IPS-NIHi7 (cell line): ENCODE measurements around the gene PHACTR2.
"Not testable (repeated sequence)": the region's sequence is repeated elsewhere in the genome, so short reads cannot be mapped to it uniquely, and the experiment has no call there.

Experiments used
- DNase-seq: peaks from one replicate; pipeline ENCODE4 v3.0.0; 2012; ENCODE audit warnings: mixed read lengths; ENCODE audit errors: extremely low spot score

The PHACTR2 gene

DNA sequence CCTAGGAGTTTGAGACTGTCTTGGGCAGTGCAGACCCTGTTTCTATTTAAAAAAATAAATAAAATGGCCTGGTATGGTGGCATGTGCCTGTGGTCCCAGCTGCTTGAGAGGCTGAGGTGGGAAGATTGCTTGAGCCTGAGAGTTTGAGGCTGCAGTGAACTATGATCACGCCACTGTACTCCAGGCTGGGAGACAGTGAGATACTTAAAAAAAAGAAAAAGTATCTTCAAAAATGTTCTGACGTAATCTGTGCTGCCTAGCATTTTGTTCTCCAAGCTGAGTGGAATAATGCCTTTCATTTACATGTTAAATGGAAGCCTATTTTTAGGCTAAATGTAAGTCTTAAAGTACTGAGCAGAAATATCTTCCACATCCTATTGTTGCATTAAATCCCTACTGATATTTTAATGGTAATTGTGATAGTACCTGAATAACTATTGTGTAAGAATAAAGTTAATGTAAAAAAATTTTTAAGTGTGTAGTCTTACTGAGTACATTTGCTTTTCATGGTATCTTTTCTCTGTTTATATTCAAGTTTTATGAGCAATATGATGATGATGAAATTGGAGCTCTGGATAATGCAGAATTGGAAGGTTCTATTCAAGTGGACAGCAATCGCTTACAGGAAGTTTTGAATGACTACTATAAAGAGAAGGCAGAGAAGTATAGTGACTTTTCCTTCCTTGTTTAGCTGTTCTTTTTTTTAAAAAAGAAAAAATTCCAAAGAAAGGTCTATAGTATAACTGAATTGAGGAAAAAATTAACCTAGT, 182.3 kb downstream of the PHACTR2 start:
- DNase-seq, result no peak

DNA sequence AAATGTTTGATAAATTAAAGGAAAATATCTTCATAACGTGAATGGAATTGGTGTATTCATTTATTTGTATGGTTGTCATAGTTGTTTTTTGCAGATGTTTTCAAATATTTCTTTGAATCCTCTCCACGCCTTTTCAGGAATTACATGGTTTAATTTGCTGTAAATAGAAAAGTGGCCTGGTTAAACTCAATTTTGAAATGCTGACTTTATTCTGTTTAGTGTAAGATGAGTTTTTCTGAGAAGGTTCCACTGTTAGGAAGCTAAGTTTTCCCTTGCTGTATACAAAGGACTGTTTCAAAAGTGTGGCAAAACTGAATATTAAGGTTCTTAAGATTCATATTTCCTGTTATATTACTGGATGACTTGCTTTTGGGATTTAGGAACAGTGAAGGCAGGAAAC, 186.0 kb downstream of the PHACTR2 start:
- no peak for DNase-seq

DNA sequence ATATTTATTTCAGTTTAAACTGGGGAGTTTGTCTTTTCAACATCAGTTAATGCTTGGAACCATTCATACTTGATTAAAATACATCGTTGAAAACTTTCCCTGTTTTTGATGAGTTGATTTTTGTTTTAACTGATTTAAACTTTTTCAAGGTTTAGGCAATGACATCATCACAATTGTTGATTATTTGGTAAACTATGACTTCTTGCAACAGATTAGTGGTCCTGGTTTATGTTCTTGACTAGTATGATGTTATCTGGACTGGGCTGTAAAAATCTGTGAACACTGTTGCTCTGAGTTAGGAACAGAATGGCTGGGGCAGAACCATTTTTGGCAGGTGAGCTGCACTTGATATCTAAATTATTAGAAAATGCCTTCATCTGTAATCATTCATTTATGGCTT, 186.5 kb downstream of the PHACTR2 start, which contains the start of gene ZC2HC1B:
ZC2HC1B (plus strand) TSS at position 241 of the 400 bp plus-strand sequence; CDS start at position 307, 66 bp downstream.
- no peak for DNase-seq

DNA sequence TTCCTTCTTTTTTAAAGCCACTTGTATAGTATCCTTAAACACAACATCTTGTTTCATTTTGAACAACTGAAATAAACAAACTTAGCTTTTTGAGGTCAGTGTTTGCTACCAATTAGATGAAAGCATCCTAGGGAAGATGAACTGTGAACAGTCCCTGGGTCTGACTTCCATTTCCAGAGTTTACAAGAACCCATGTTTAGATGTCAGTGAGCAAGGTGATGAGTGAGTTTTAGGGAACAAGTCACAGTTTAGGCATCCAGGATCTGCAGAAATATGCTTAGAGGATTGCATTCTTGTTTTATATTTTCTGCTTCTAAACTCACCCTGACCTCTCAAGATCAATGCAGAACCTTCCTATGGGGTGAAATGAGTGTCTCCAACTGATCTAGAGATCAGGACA, 189.5 kb downstream of the PHACTR2 start:
- no peak for DNase-seq

DNA sequence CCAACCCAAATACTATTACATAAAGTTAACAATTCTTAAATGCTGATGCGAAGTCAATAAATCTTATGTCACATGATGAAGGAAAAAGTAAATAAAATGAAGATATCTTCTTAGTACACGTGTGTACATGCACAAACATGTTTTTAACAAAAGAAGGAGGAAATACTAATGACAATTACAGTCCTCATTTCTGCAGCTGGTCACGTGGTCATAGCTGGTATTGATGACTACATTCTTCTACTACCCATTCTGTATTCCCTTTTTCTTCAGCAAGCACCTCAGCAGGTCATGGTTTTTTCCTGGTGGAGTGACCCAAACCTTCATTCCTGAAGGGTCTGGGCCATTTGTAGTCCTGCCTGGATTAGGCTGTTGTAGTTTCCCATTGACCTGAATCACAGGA, 191.0 kb downstream of the PHACTR2 start:
- DNase-seq, result not testable (repeated sequence)

DNA sequence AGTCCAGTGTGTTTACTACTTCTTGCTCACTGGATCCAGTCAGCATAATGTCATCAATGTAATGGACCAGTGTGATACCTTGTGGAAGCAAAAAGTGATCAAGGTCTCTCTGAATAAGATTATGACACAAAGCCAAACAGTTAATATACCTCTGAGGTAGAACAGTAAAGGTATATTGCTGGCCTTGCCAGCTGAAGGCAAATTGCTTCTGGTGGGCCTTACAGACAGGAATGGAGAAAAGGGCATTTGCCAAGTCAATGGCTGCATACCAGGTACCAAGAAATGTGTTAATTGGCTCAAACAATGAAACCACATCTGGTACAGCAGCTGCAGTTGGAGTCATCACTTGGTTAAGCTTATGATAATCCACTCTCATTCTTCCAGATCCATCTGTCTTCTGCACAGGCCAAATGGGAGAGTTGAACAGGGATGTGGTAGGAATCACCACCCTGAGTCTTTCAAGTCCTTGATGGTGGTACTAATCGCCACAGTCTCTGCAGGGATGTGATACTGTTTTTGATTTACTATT, 193.5 kb downstream of the PHACTR2 start:
- not testable (repeated sequence) for DNase-seq

DNA sequence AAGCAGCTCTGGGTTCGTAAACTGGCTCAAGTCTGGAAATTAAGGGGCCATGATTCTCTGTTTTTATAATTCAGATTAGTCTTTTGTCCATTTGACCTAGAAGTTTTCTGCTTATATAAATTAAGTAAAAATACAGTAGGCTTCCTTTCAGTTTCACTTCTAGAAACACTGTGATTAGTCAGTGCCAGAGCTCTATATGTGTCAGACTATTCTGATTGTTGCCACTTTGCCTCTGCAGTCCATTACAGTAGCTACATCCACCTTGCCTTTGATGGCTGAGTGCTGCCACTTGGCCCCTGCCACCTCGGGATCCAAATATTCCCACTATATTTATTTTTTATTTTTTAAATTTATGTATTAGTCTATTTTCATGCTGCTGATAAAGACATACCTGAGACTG, 194.4 kb downstream of the PHACTR2 start:
- no peak for DNase-seq

DNA sequence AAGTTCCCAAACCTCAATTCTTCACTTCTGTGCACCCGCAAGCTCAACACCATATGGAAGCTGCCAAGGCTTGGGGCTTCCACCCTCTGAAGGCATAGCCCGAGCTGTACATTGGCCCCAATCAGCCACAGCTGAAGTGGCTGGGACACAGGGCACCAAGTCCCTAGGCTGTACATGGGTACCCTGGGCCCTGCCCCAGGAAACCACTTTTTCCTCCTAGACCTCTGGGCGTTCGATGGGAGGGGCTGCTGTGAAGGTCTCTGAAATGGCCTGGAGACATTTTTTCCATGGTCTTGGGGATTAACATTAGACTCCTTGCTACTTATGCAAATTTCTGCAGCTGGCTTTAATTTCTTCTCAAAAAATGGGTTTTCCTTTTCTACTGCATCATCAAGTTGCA, 195.8 kb downstream of the PHACTR2 start:
- not testable (repeated sequence) for DNase-seq

DNA sequence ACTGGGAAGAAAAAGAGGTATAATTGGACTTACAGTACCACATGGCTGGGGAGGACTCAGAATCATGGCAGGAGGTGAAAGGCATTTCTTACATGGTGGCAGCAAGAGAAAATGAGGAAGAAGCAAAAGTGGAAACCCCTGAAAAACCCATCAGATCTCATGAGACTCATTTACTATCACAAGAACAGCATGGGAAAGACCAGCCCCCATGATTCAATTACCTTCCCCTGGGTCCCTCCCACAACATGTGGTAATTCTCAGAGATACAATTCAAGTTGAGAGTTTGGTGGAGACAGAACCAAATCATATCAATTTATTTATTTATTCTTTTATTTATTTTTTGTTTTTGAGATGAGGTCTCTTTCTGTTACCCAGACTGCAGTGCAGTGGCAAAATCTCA, 196.7 kb downstream of the PHACTR2 start:
- DNase-seq, result not testable (repeated sequence)

DNA sequence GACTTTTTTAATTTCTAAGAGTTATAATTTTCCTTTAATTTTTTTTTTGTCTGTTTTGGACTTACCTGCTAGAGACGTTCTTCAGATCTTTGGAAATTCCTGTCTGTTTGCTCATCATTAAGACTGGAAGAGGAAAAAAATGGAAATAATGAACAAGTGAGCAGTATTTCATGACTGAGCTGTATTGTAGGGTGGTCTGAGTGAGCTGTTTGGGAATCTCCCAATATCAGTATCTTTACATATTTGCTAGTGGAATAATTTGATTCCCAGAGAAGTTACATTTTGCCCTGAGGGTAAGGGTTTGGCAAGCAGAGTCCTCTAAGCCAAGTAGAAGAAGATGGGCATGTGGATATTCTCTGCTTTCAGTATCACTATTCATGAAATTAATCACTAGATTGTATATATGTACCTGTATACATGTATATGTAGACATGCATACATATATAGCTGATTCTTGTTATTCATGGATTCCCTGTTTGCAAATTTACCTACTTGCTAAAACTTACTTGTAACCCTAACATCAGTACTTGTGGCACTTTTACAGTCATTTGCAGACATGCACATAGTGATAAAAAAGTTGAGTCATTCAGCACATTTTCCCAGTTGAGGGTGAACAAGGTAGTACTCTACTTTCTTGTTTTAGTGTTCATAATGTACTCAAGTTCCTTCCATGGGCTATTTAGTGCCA, 200.0 kb downstream of the PHACTR2 start:
- no peak for DNase-seq

DNA sequence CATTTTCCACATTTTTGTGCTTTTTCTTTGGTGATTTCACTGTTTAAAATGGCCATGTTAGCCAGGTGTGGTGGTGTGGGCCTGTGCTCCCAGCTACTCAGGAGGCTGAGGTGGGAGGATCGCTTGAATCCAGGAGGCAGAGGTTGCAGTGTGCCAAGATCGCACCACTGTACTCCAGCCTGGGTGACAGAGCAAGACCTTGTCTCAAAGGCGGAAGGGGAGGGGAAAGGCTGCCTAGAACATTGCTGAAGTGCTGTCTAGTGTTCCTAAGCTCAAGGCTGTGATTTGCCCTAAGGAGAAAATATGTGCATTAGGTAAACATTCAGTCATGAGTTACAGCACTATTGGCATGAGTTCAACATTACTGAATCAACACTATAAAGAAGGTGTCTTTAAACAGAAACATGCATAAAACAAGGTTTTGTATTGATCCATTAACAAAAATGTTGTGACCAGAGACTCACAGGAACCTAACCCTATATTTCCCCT, 200.6 kb downstream of the PHACTR2 start:
- DNase-seq, result no peak

DNA sequence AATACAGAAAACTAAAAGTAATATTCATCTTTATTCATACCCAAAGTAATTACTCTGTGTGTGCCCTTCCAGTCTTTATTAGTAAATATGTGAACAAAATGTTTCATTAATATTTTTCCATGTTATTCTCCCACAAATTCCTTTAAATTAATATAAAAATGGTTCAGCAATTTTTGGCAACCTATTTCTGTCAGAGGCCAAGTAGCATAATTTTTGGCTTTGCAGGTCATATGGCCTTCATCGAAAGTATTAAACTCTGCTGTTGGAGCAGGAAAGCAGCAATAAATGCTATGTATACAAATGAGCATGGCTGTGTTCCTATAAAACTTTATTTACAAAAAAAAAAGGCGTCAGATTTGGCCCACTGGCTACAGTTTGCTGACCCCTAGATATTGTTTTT, 202.6 kb downstream of the PHACTR2 start:
- DNase-seq, result no peak
